ENCODE measurements around the gene AHI1. TPM values are rescaled to one million over a fixed set of nuclear protein-coding genes. Genes with fewer than 3 reads are reported as not detected.

Gene AHI1
- total and polyA plus RNA-seq, 2 donors (not counting 1 experiment from before 2014, with no cell fraction given): 8.3 to 61.7 TPM

DNA sequence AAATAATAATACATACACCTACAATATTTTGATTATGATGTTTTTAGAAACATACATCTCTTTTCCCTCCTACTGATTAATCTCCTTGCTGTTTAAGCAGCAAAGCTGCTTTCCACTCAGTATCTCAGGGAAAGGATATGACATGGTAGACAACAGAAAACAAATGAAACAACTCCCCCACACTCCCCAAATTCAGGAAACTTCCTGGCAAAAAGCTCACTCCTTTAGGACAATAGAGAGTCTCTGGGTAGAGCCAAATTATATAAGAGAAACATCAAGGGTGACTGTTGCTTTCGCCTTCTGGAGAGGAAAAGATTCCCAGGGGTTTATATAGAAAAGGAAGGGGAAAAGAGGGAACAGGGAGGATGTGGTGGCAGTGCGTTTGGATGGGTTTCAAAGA lies 48.7 kb upstream of the AHI1 start:
- ATAC-seq (ENCODE audit: low read depth): no peak

GRCh38 chr6:135540207-135540840 lies 42.8 kb upstream of the AHI1 start:
- H3K27ac Mint-ChIP-seq: no peak overlapping the region
- WGBS (ENCODE audit: insufficient coverage): no CpG with 5 or more reads among the region's 2 CpGs

More for the DNA sequence above, 48.7 kb upstream of the AHI1 start:
- Mint-ChIP-seq H3K4me1 (no peaks in the 10 kb centered on the region), H3K27me3 (peaks cover 6% of the 10 kb centered on the region), H3K9me3 (ENCODE audit: insufficient read depth) (no peaks in the 10 kb centered on the region), H3K4me3 (no peak overlapping the region), H3K27ac (no peak overlapping the region)
- no peak overlapping the region for H3K27ac ChIP-seq (ENCODE audit: low read length in 2 of 2)
- H3K4me3 ChIP-seq (ENCODE audit: control extremely low read depth in 1 of 5, extremely low read depth in 1 of 5, insufficient read depth in 1 of 5, low read depth in 2 of 5, low read length in 4 of 5): no peak overlapping the region
- TF ChIP-seq EZH2 (IDR thresholded peaks at IDR 0.05; ENCODE audit: borderline replicate concordance, insufficient read depth, low read depth, low read length, poor library complexity, severe bottlenecking): no peak
- TF ChIP-seq, protein P1, sequence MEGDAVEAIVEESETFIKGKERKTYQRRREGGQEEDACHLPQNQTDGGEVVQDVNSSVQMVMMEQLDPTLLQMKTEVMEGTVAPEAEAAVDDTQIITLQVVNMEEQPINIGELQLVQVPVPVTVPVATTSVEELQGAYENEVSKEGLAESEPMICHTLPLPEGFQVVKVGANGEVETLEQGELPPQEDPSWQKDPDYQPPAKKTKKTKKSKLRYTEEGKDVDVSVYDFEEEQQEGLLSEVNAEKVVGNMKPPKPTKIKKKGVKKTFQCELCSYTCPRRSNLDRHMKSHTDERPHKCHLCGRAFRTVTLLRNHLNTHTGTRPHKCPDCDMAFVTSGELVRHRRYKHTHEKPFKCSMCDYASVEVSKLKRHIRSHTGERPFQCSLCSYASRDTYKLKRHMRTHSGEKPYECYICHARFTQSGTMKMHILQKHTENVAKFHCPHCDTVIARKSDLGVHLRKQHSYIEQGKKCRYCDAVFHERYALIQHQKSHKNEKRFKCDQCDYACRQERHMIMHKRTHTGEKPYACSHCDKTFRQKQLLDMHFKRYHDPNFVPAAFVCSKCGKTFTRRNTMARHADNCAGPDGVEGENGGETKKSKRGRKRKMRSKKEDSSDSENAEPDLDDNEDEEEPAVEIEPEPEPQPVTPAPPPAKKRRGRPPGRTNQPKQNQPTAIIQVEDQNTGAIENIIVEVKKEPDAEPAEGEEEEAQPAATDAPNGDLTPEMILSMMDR (IDR thresholded peaks at IDR 0.05): no peak
- CTCF ChIA-PET: no interaction called here
- H3K27me3 ChIP-seq (replicated peaks in 1 of 4; ENCODE audit: control extremely low read depth in 1 of 4, control insufficient read depth in 3 of 4, insufficient read depth in 4 of 4, low read length in 3 of 4): no peaks in the 10 kb centered on the region
- H4K20me1 ChIP-seq (ENCODE audit: control insufficient read depth, insufficient read depth, low read length, poor library complexity, severe bottlenecking): no peaks in the 10 kb centered on the region
- H3K79me2 ChIP-seq (ENCODE audit: control insufficient read depth, insufficient read depth, low read length): no peaks in the 10 kb centered on the region
- POLR2A ChIA-PET: no interaction called here
- WGBS (ENCODE audit: insufficient coverage): 95% methylated on average over 2 of the region's 2 CpGs
- H3K9me3 ChIP-seq (ENCODE audit: control extremely low read depth in 1 of 3, control insufficient read depth in 2 of 3, insufficient read depth in 1 of 3, low read length in 2 of 3): no peaks in the 10 kb centered on the region
- no peak overlapping the region for H2AFZ ChIP-seq (ENCODE audit: insufficient read depth, low read depth, low read length, poor library complexity, severe bottlenecking)
- no peak overlapping the region for H3K4me2 ChIP-seq (replicated peaks; ENCODE audit: low read depth, low read length, poor library complexity, severe bottlenecking)
- H3K4me1 ChIP-seq (ENCODE audit: control insufficient read depth in 2 of 2, insufficient read depth in 2 of 2, low read length in 2 of 2): no peaks in the 10 kb centered on the region
- no peak for DNase-seq
- H3K9ac ChIP-seq (ENCODE audit: low read length): no peak overlapping the region
- H3K36me3 ChIP-seq (replicated peaks in 1 of 2; ENCODE audit: control extremely low read depth in 1 of 2, control insufficient read depth in 1 of 2, extremely low read depth in 1 of 2, insufficient read depth in 2 of 2, low read length in 1 of 2): no peaks in the 10 kb centered on the region
- intact Hi-C loops (cut with micrococcal nuclease): no loop called here

More at GRCh38 chr6:135540207-135540840, 42.8 kb upstream of the AHI1 start:
- H3K4me3 Mint-ChIP-seq: no peak overlapping the region
- no peak overlapping the region for H3K9ac ChIP-seq (ENCODE audit: low read length)
- TF ChIP-seq, protein P1 (IDR thresholded peaks at IDR 0.05): no peak
- TF ChIP-seq EZH2 (IDR thresholded peaks at IDR 0.05; ENCODE audit: borderline replicate concordance, insufficient read depth, low read depth, low read length, poor library complexity, severe bottlenecking): no peak
- ChIA-PET CTCF (interaction anchor here (1.9 to 3.8 kb wide), 2 partner anchors 369 to 686 kb away, joined by 11 to 12 read pairs; no protein-coding TSS in a partner anchor), POLR2A (no interaction called here)
- no peaks in the 10 kb centered on the region for H3K9me3 Mint-ChIP-seq (ENCODE audit: insufficient read depth)
- H4K20me1 ChIP-seq (ENCODE audit: control insufficient read depth, insufficient read depth, low read length, poor library complexity, severe bottlenecking): no peaks in the 10 kb centered on the region
- no peak overlapping the region for H2AFZ ChIP-seq (ENCODE audit: insufficient read depth, low read depth, low read length, poor library complexity, severe bottlenecking)
- ATAC-seq (ENCODE audit: low read depth) (no peak), DNase-seq (no peak)
- no peak overlapping the region for H3K4me3 ChIP-seq (ENCODE audit: control extremely low read depth in 1 of 5, extremely low read depth in 1 of 5, insufficient read depth in 1 of 5, low read depth in 2 of 5, low read length in 4 of 5)
- H3K79me2 ChIP-seq (ENCODE audit: control insufficient read depth, insufficient read depth, low read length): no peaks in the 10 kb centered on the region
- peaks cover 17% of the 10 kb centered on the region for H3K27me3 Mint-ChIP-seq
- no peak overlapping the region for H3K27ac ChIP-seq (ENCODE audit: low read length in 2 of 2)
- H3K4me1 Mint-ChIP-seq: peaks cover 6% of the 10 kb centered on the region
- H3K36me3 ChIP-seq (replicated peaks in 1 of 2; ENCODE audit: control extremely low read depth in 1 of 2, control insufficient read depth in 1 of 2, extremely low read depth in 1 of 2, insufficient read depth in 2 of 2, low read length in 1 of 2): no peaks in the 10 kb centered on the region
- intact Hi-C loops (cut with micrococcal nuclease): no loop called here
- no peaks in the 10 kb centered on the region for H3K9me3 ChIP-seq (ENCODE audit: control extremely low read depth in 1 of 3, control insufficient read depth in 2 of 3, insufficient read depth in 1 of 3, low read length in 2 of 3)
- no peak overlapping the region for H3K4me2 ChIP-seq (replicated peaks; ENCODE audit: low read depth, low read length, poor library complexity, severe bottlenecking)
- no peaks in the 10 kb centered on the region for H3K4me1 ChIP-seq (ENCODE audit: control insufficient read depth in 2 of 2, insufficient read depth in 2 of 2, low read length in 2 of 2)
- H3K27me3 ChIP-seq (replicated peaks in 1 of 4; ENCODE audit: control extremely low read depth in 1 of 4, control insufficient read depth in 3 of 4, insufficient read depth in 4 of 4, low read length in 3 of 4): no peaks in the 10 kb centered on the region

All from B cell (primary cell).